ENCODE results near the gene EHBP1. TPM values are rescaled to one million over a fixed set of nuclear protein-coding genes. Genes with fewer than 3 reads are reported as not detected.

The EHBP1 gene
- total and polyA plus RNA-seq, 2 donors (not counting 3 experiments of a cell fraction or from before 2014, with no cell fraction given) = 8.4 to 34.8 TPM

GRCh38 chr2:62844311-62845090 lies 139.0 kb downstream of the EHBP1 start:
- POLR2A ChIA-PET = no interaction called here

More at GRCh38 chr2:62844311-62845090, 139.0 kb downstream of the EHBP1 start:
- Histone ChIP-seq H3K9ac (replicated peaks; ENCODE audit: extremely low read depth, insufficient read depth, low read length) (no peak overlapping the region), H2AFZ (ENCODE audit: low read depth, low read length) (no peak overlapping the region), H3K27me3 (ENCODE audit: control insufficient read depth in 2 of 2, insufficient read depth in 2 of 2, low read length in 2 of 2) (no peaks in the 10 kb centered on the region), H3K4me2 (ENCODE audit: insufficient read depth, low read length) (no peak overlapping the region), H3K4me1 (ENCODE audit: control insufficient read depth, extremely low read depth, insufficient read depth, low read length) (no peaks in the 10 kb centered on the region), H3K9me3 (replicated peaks; ENCODE audit: control insufficient read depth, insufficient read depth, low read length) (no peaks in the 10 kb centered on the region), H3K4me3 (replicated peaks in 1 of 3; ENCODE audit: insufficient read depth in 1 of 3, low read depth in 1 of 3, low read length in 3 of 3) (no peak overlapping the region), H3K79me2 (ENCODE audit: control insufficient read depth, insufficient read depth, low read length) (no peaks in the 10 kb centered on the region), H4K20me1 (replicated peaks; ENCODE audit: control insufficient read depth, extremely low read depth, insufficient read depth, low read length) (no peaks in the 10 kb centered on the region), H3K9me1 (replicated peaks; ENCODE audit: control insufficient read depth, extremely low read depth, insufficient read depth, low read length) (no peaks in the 10 kb centered on the region), H3K36me3 (ENCODE audit: control insufficient read depth in 2 of 2, extremely low read depth in 1 of 2, insufficient read depth in 2 of 2, low read length in 2 of 2) (no peaks in the 10 kb centered on the region), H3K27ac (ENCODE audit: insufficient read depth, low read depth, low read length) (no peak overlapping the region)
- DNase-seq (ENCODE audit: low read depth, low spot score) = no peak
- intact Hi-C loops (cut with micrococcal nuclease) = no loop called here
- FAIRE-seq = no peak
- BruUV-seq (replicated peaks) = no TSS peak
- dilution Hi-C loops (cut with MboI; ENCODE audit: extremely low pct_ligation_motif_present, low sequenced_read_pairs) = no loop called here
- TF ChIP-seq, protein P1, sequence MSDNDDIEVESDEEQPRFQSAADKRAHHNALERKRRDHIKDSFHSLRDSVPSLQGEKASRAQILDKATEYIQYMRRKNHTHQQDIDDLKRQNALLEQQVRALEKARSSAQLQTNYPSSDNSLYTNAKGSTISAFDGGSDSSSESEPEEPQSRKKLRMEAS (IDR thresholded peaks at IDR 0.05; ENCODE audit: insufficient read depth, insufficient read length) = no peak
- TF ChIP-seq GATA2 (IDR thresholded peaks at IDR 0.05; ENCODE audit: insufficient read depth, insufficient read length, low read depth, low read length) = no peak
- TF ChIP-seq, protein P2, sequence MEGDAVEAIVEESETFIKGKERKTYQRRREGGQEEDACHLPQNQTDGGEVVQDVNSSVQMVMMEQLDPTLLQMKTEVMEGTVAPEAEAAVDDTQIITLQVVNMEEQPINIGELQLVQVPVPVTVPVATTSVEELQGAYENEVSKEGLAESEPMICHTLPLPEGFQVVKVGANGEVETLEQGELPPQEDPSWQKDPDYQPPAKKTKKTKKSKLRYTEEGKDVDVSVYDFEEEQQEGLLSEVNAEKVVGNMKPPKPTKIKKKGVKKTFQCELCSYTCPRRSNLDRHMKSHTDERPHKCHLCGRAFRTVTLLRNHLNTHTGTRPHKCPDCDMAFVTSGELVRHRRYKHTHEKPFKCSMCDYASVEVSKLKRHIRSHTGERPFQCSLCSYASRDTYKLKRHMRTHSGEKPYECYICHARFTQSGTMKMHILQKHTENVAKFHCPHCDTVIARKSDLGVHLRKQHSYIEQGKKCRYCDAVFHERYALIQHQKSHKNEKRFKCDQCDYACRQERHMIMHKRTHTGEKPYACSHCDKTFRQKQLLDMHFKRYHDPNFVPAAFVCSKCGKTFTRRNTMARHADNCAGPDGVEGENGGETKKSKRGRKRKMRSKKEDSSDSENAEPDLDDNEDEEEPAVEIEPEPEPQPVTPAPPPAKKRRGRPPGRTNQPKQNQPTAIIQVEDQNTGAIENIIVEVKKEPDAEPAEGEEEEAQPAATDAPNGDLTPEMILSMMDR (IDR thresholded peaks at IDR 0.05; ENCODE audit: extremely low read depth in 1 of 2, insufficient read depth in 1 of 2, low read depth in 1 of 2, low read length in 2 of 2) = no peak
- TF ChIP-seq POLR2AphosphoS5 (IDR thresholded peaks at IDR 0.05; ENCODE audit: insufficient read depth, low read depth, low read length) = no peak
- TF ChIP-seq POLR2A (IDR thresholded peaks at IDR 0.05; ENCODE audit: low read depth, low read length) = no peak
- TF ChIP-seq JUN (IDR thresholded peaks at IDR 0.05; ENCODE audit: borderline replicate concordance, insufficient read depth, insufficient read length, low read depth) = no peak
- TF ChIP-seq MYC (IDR thresholded peaks at IDR 0.05; ENCODE audit: low read depth, low read length) = no peak
- no peak for TF ChIP-seq EZH2 (IDR thresholded peaks at IDR 0.05; ENCODE audit: borderline replicate concordance, low read depth, low read length, severe bottlenecking)
- TF ChIP-seq FOS (IDR thresholded peaks at IDR 0.05; ENCODE audit: borderline replicate concordance, insufficient read depth, low read length) = no peak
- CTCF ChIA-PET = no interaction called here
